Type B pancreatic cell (in vitro differentiated cells): ENCODE measurements around the gene LRTM2. TPM values are rescaled to one million over a fixed set of nuclear protein-coding genes. Genes with fewer than 3 reads are reported as not detected.

Experiments used
- DNase-seq: peaks from one replicate; pipeline ENCODE4 v3.0.0; 2021; ENCODE audit warnings: mixed read lengths; ENCODE audit not compliant: unreplicated experiment; ENCODE audit errors: extremely low spot score
- H3K27ac Mint-ChIP-seq: 2 replicates; pipeline ENCODE4 v1.8.0; 2021; ENCODE audit warnings: mild to moderate bottlenecking, mixed read lengths
- H3K27me3 Mint-ChIP-seq: 2 replicates; pipeline ENCODE4 v1.8.0; 2021; ENCODE audit warnings: mixed read lengths
- H3K36me3 Mint-ChIP-seq: 2 replicates; pipeline ENCODE4 v1.8.0; 2021; ENCODE audit warnings: mixed read lengths
- H3K4me1 Mint-ChIP-seq: one replicate; pipeline ENCODE4 v1.8.0; 2021; ENCODE audit warnings: mixed read lengths; ENCODE audit not compliant: unreplicated experiment
- H3K4me3 Mint-ChIP-seq: 2 replicates; pipeline ENCODE4 v1.8.0; 2021; ENCODE audit warnings: mild to moderate bottlenecking, mixed read lengths
- H3K9me3 Mint-ChIP-seq: 2 replicates; pipeline ENCODE4 v1.8.0; 2021; ENCODE audit warnings: mixed read lengths
- CTCF ChIP-seq: fragments of 200-600 bp; sonication (generic); conservative IDR thresholded peaks from 2 replicates; pipeline ENCODE4 v1.5.0; 2021; ENCODE audit warnings: antibody characterized with exemption, mild to moderate bottlenecking
- total RNA-seq: library from RNA; stranded (reverse); gene quantifications from 2 replicates; pipeline ENCODE4 v1.2.1, GENCODE V29; 2021; ENCODE audit warnings: low replicate concordance

LRTM2 gene
- total RNA-seq, 1 donor from 2014 or later = 0.12 TPM

GRCh38 chr12:1877169-1877878 lies 57.0 kb downstream of the LRTM2 start:
- no peak for TF ChIP-seq CTCF
- DNase-seq = peak; percentile 34
- Mint-ChIP-seq H3K27me3 (peaks cover 47% of the 10 kb centered on the region), H3K4me3 (no peak overlapping the region), H3K9me3 (no peaks in the 10 kb centered on the region), H3K36me3 (no peaks in the 10 kb centered on the region), H3K27ac (no peak overlapping the region), H3K4me1 (no peaks in the 10 kb centered on the region)

- Mint-ChIP-seq H3K36me3 (no peaks in the 10 kb centered on the region), H3K27me3 (peaks cover 40% of the 10 kb centered on the region), H3K9me3 (no peaks in the 10 kb centered on the region), H3K4me1 (no peaks in the 10 kb centered on the region), H3K27ac (no peak overlapping the region), H3K4me3 (no peak overlapping the region)
- TF ChIP-seq CTCF = no peak
- DNase-seq = peak; percentile 37
Measured at GRCh38 chr12:1878214-1878613, 57.8 kb downstream of the LRTM2 start.

GRCh38 chr12:1878695-1879094 lies 58.3 kb downstream of the LRTM2 start:
- Mint-ChIP-seq H3K4me1 (no peaks in the 10 kb centered on the region), H3K27ac (no peak overlapping the region), H3K9me3 (no peaks in the 10 kb centered on the region), H3K4me3 (no peak overlapping the region), H3K36me3 (no peaks in the 10 kb centered on the region), H3K27me3 (peaks cover 44% of the 10 kb centered on the region)
- TF ChIP-seq CTCF = no peak
- peak; percentile 42 for DNase-seq

- Mint-ChIP-seq H3K4me3 (no peak overlapping the region), H3K27ac (no peak overlapping the region), H3K36me3 (no peaks in the 10 kb centered on the region), H3K9me3 (no peaks in the 10 kb centered on the region), H3K27me3 (peaks cover 35% of the 10 kb centered on the region), H3K4me1 (no peaks in the 10 kb centered on the region)
- TF ChIP-seq CTCF = no peak
- peak; percentile 62 for DNase-seq
Measured at GRCh38 chr12:1879633-1880032, 59.3 kb downstream of the LRTM2 start.

GRCh38 chr12:1880153-1880845 lies 59.9 kb downstream of the LRTM2 start:
- DNase-seq = peak; percentile 50
- no peaks in the 10 kb centered on the region for H3K4me1 Mint-ChIP-seq
- no peaks in the 10 kb centered on the region for H3K9me3 Mint-ChIP-seq
- no peak overlapping the region for H3K4me3 Mint-ChIP-seq
- H3K27ac Mint-ChIP-seq = no peak overlapping the region
- H3K36me3 Mint-ChIP-seq = no peaks in the 10 kb centered on the region
- H3K27me3 Mint-ChIP-seq = peaks cover 29% of the 10 kb centered on the region
- TF ChIP-seq CTCF = no peak
